ACC112 (cell line): ENCODE results near the gene MAP4.

Experiments
- H2AFZ ChIP-seq: fragments of 200-600 bp; sonication (generic); one replicate; pipeline ENCODE4 v1.6.0; 2017; ENCODE audit warnings: antibody characterized with exemption, low read length; ENCODE audit not compliant: unreplicated experiment
- H3K27ac ChIP-seq: fragments of 200-600 bp; sonication (generic); 2 replicates; pipeline ENCODE4 v1.5.1; 2014; ENCODE audit warnings: low read depth, mild to moderate bottlenecking, antibody characterized with exemption, low read length, moderate library complexity
- H3K27me3 ChIP-seq: fragments of 200-600 bp; sonication (generic); 2 replicates; pipeline ENCODE4 v1.6.1; 2014; ENCODE audit warnings: mild to moderate bottlenecking, antibody characterized with exemption, low read length, moderate library complexity, mixed read lengths; ENCODE audit not compliant: insufficient read depth
- H3K36me3 ChIP-seq: fragments of 200-600 bp; sonication (generic); 2 replicates; pipeline ENCODE4 v1.6.1; 2016; ENCODE audit warnings: mild to moderate bottlenecking, antibody characterized with exemption, low read length, moderate library complexity, mixed read lengths; ENCODE audit not compliant: insufficient read depth
- H3K4me1 ChIP-seq: fragments of 200-600 bp; sonication (generic); one replicate; pipeline ENCODE4 v1.6.1; 2016; ENCODE audit warnings: low read length, mixed read lengths; ENCODE audit not compliant: insufficient read depth, unreplicated experiment, control insufficient read depth
- H3K4me3 ChIP-seq: fragments of 200-600 bp; sonication (generic); 2 replicates; pipeline ENCODE4 v1.5.1; 2014; ENCODE audit warnings: mild to moderate bottlenecking, low read depth, low read length
- H3K79me2 ChIP-seq: fragments of 200-600 bp; sonication (generic); one replicate; pipeline ENCODE4 v1.6.0; 2016; ENCODE audit warnings: low read length; ENCODE audit not compliant: control insufficient read depth, unreplicated experiment, insufficient read depth

Gene MAP4

GRCh38 chr3:47964740-47965139 lies 51.5 kb downstream of the MAP4 start:
- Histone ChIP-seq H3K4me3 (no peak overlapping the region), H3K36me3 (peaks cover 2% of the 10 kb centered on the region; the same call in 1 of the 2 replicates), H3K27me3 (no peaks in the 10 kb centered on the region), H3K27ac (no peak overlapping the region), H3K79me2 (peaks cover 40% of the 10 kb centered on the region), H2AFZ (no peak overlapping the region), H3K4me1 (peaks cover 4% of the 10 kb centered on the region)

GRCh38 chr3:47961815-47962606 lies 54.2 kb downstream of the MAP4 start:
- Histone ChIP-seq H3K4me1 (peaks cover 4% of the 10 kb centered on the region), H3K79me2 (peaks cover 27% of the 10 kb centered on the region), H3K27me3 (no peaks in the 10 kb centered on the region), H3K36me3 (no peaks in the 10 kb centered on the region), H3K27ac (no peak overlapping the region), H3K4me3 (no peak overlapping the region), H2AFZ (no peak overlapping the region)

DNA sequence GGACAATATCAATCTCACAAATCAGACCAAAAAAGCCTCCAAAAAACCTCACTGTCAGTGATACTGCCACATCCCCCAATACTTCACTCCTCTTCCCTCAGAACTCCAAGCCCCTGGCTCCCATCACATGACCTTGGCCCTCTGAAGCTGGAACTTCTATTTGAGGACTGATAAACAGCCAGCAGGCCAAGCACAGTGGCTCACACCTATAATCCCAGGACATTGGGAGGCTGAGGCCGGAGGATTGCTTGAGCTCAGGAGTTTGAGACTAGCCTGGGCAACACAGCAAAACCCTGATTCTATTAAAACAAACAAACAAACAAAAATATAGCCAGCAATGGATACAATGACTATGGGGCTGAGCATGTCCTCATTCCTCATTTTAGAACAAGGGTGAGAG lies 55.2 kb downstream of the MAP4 start:
- Histone ChIP-seq H3K27ac (no peak overlapping the region), H3K36me3 (no peaks in the 10 kb centered on the region), H3K79me2 (peaks cover 29% of the 10 kb centered on the region)

DNA sequence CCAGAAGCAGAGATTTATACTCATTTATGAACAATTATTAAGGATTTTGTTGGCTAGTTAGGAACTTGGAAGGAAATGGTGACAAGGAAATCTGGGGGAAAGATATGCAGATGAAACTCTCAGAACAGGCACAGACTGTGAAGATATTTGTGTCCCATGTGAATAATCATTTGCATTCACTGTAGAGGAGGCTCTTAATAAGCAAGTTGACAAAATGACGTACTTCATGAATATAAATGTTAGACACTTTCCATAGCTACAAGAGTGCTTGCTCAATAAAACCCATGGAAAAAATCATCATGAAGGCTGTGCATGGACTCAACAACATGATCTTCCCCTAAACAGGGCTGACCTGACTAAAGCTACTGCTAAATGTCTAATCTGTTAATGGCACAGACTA lies 59.7 kb downstream of the MAP4 start:
- no peak overlapping the region for H3K27ac ChIP-seq

More for the DNA sequence above, 55.2 kb downstream of the MAP4 start:
- Histone ChIP-seq H3K4me3 (no peak overlapping the region), H3K4me1 (peaks cover 4% of the 10 kb centered on the region), H3K27me3 (no peaks in the 10 kb centered on the region), H2AFZ (no peak overlapping the region)

GRCh38 chr3:47954567-47954966 lies 61.6 kb downstream of the MAP4 start:
- H3K27ac ChIP-seq = no peak overlapping the region
- no peak overlapping the region for H2AFZ ChIP-seq
- no peaks in the 10 kb centered on the region for H3K27me3 ChIP-seq
- no peaks in the 10 kb centered on the region for H3K4me1 ChIP-seq
- H3K4me3 ChIP-seq = no peak overlapping the region
- peaks cover 20% of the 10 kb centered on the region for H3K79me2 ChIP-seq
- H3K36me3 ChIP-seq = no peaks in the 10 kb centered on the region

More for the DNA sequence above, 59.7 kb downstream of the MAP4 start:
- Histone ChIP-seq H2AFZ (no peak overlapping the region), H3K4me1 (no peaks in the 10 kb centered on the region), H3K27me3 (no peaks in the 10 kb centered on the region), H3K36me3 (no peaks in the 10 kb centered on the region), H3K79me2 (peaks cover 23% of the 10 kb centered on the region), H3K4me3 (no peak overlapping the region)

DNA sequence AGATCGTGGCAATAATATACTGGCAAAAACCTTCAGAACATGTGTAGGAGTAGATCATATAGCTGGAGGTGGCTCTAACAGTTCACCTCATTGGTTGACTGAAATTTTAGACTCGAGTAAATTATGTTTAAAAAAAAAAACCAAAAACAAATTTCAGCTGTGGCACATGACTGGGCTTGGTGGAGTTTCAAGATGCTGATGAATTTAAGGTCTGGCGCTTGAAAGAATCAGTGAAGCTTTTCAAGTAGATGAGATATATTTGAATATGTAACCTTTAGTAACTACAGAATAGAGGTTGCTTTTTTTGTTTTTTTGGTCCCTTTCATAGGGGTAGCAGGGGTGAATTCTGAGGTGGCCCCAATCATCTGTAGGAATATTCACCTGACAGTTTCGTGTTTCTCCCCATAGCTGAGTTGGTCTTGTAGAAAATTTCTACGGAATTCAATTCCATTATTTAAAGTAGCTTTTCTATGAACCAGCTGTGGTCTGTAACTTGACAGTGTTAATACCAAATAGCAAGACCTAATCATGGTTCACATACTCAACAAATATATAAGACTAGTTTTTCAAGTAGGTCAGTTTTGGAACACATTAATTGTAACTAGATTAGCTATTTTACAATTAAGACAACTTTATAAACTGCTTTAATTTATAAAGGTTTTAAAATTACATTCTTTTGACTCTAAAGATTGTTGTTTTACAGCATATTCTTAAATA lies 65.6 kb downstream of the MAP4 start:
- Histone ChIP-seq H3K27ac (no peak overlapping the region), H3K36me3 (no peaks in the 10 kb centered on the region), H3K4me3 (no peak overlapping the region), H2AFZ (no peak overlapping the region), H3K4me1 (no peaks in the 10 kb centered on the region), H3K27me3 (no peaks in the 10 kb centered on the region), H3K79me2 (peaks cover 16% of the 10 kb centered on the region)

GRCh38 chr3:47949979-47950378 lies 66.2 kb downstream of the MAP4 start:
- Histone ChIP-seq H2AFZ (no peak overlapping the region), H3K27ac (no peak overlapping the region), H3K4me3 (no peak overlapping the region), H3K79me2 (peaks cover 20% of the 10 kb centered on the region), H3K27me3 (no peaks in the 10 kb centered on the region), H3K36me3 (no peaks in the 10 kb centered on the region), H3K4me1 (no peaks in the 10 kb centered on the region)

- H3K27me3 ChIP-seq = no peaks in the 10 kb centered on the region
- H3K27ac ChIP-seq = no peak overlapping the region
- no peak overlapping the region for H2AFZ ChIP-seq
- H3K79me2 ChIP-seq = peaks cover 23% of the 10 kb centered on the region
- no peak overlapping the region for H3K4me3 ChIP-seq
- no peaks in the 10 kb centered on the region for H3K4me1 ChIP-seq
- no peaks in the 10 kb centered on the region for H3K36me3 ChIP-seq
Measured at GRCh38 chr3:47940232-47940631, 76.0 kb downstream of the MAP4 start.

DNA sequence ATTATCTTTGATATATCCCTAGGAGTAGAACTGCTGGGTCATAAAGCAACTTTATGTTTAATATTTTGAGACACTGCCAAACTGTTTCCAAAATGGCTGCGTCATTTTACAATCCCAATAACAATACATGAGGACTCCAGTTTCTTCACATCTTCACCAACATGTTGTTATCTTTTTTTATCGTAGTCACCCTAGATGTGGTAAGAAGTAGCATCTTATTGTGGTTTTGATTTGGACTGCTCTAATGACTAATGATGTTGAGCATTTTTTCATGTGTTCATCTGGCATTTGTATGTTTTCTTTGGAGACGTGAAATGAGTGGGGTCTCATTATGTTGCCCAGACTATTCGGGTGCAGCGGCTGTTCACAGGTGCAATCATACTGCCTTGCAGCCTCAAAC lies 83.8 kb downstream of the MAP4 start:
- Histone ChIP-seq H3K27ac (no peak overlapping the region), H3K27me3 (no peaks in the 10 kb centered on the region), H2AFZ (no peak overlapping the region), H3K4me1 (no peaks in the 10 kb centered on the region), H3K36me3 (peaks cover 9% of the 10 kb centered on the region), H3K4me3 (no peak overlapping the region), H3K79me2 (peaks cover 30% of the 10 kb centered on the region)

DNA sequence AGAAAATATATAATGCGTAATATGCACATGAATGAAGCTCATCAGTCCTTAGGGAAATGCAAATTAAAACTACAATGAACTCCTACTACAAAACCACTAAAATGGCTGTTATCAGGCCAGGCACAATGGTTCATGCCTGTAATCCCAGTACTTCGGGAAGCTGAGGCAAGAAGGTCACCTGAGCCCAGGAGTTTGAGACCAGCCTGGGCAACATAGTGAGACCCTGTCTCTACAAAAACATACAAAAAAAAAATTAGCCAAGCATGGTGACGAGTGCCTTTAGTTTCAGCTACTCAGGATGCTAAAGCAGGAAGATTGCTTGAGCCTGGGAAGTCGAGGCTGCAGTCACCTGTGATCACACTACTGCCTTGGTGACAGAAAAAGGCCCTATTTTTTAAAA lies 85.2 kb downstream of the MAP4 start:
- Histone ChIP-seq H3K4me3 (no peak overlapping the region), H3K36me3 (peaks cover 12% of the 10 kb centered on the region), H3K79me2 (peaks cover 32% of the 10 kb centered on the region)

DNA sequence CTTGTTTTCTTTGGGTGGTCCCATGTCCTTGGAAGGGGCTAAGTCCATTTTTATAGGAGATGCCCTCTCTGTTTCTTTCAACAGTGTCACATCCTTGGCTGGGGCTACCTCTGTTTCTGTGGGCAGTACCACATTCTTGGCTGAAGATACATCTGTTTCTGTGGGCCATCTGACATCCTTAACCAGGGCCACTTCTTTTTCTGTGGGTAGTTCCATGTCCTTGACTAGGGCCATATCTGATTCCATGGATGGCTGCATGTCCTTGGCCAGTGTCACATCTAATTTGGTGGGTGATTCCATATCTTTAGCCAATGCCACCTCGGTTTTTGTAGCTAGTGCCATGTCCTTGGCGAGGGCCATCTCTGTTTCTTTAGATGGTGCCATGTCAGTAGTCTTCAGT lies 99.5 kb downstream of the MAP4 start:
- Histone ChIP-seq H3K36me3 (peaks cover 27% of the 10 kb centered on the region; the same call in 1 of the 2 replicates), H3K27ac (no peak overlapping the region), H3K4me1 (peaks cover 7% of the 10 kb centered on the region), H2AFZ (no peak overlapping the region), H3K79me2 (no peaks in the 10 kb centered on the region), H3K27me3 (no peaks in the 10 kb centered on the region), H3K4me3 (no peak overlapping the region)

More for the DNA sequence above, 85.2 kb downstream of the MAP4 start:
- no peaks in the 10 kb centered on the region for H3K4me1 ChIP-seq
- H3K27me3 ChIP-seq = no peaks in the 10 kb centered on the region
- no peak overlapping the region for H2AFZ ChIP-seq
- H3K27ac ChIP-seq = no peak overlapping the region
